ENCODE data around the gene ZMAT2. TPM values are rescaled to one million over a fixed set of nuclear protein-coding genes. Genes with fewer than 3 reads are reported as not detected.
A peak's percentile ranks its signal among the peaks of the same experiment; 100 is the strongest.

Gene ZMAT2
- total RNA-seq, 1 experiment from 2014 or later = 55.3 TPM

GRCh38 chr5:140690941-140691924, 9.0 kb upstream of the ZMAT2 start, which contains the start of the genes HARS1 and HARS2 (continued):
- TF ChIP-seq REST (IDR thresholded peaks at IDR 0.05; ENCODE audit: low read depth) = no peak
- TF ChIP-seq YY1 (IDR thresholded peaks at IDR 0.05; ENCODE audit: extremely low read depth, insufficient replicate concordance, low read depth, low read length) = no peak
- TF ChIP-seq EGR1 (IDR thresholded peaks at IDR 0.05; ENCODE audit: low read depth) = peak; percentile 42; the same call in 1 of the 2 replicates
- TF ChIP-seq JUND (IDR thresholded peaks at IDR 0.05) = no peak
- TF ChIP-seq POLR2AphosphoS5 (IDR thresholded peaks at IDR 0.05; ENCODE audit: low read depth, low read length) = peak; percentile 96
- TF ChIP-seq ELF1 (IDR thresholded peaks at IDR 0.05; ENCODE audit: borderline replicate concordance, low read depth) = peak; percentile 96
- peak; percentile 94 for TF ChIP-seq POLR2A (IDR thresholded peaks at IDR 0.05; ENCODE audit: borderline replicate concordance, extremely low read depth, insufficient read depth, insufficient read length)
- no peak for TF ChIP-seq EZH2 (IDR thresholded peaks at IDR 0.05)
- TF ChIP-seq ZBTB33 (IDR thresholded peaks at IDR 0.05; ENCODE audit: extremely low read depth, insufficient replicate concordance, low read length) = no peak
- peak; percentile 96 for TF ChIP-seq CBX3 (IDR thresholded peaks at IDR 0.05; ENCODE audit: low read depth)
- peak; percentile 97 for TF ChIP-seq SIN3A (IDR thresholded peaks at IDR 0.05; ENCODE audit: low read depth)
